IMR-90 (cell line): ENCODE data around the gene LPGAT1. TPM values are rescaled to one million over a fixed set of nuclear protein-coding genes. Genes with fewer than 3 reads are reported as not detected.
"Not testable (repeated sequence)": the region's sequence is repeated elsewhere in the genome, so short reads cannot be mapped to it uniquely, and the experiment has no call there.

Source experiments
- ATAC-seq: fragments of 200-7000 bp; cut with Tn5 transposase; 2 replicates; pipeline ENCODE4 v1.9.1; 2020; ENCODE audit warnings: low read depth, mild to moderate bottlenecking, moderate library complexity
- BruUV-seq: library from RNA; stranded (reverse); fragments of 400-500 nt; replicated peaks from 2 replicates; lab custom pipeline; 2021; lab: Mats Ljungman, UMichigan
- CTCF ChIA-PET: fragments of 300-600 bp; formaldehyde crosslinking; extraction: SDS; loops from one replicate; lab custom pipeline; 2021; ENCODE audit warnings: antibody characterized with exemption; lab: Yijun Ruan, JAX
- POLR2A ChIA-PET: fragments of 300-600 bp; sonication (Branson Sonifier 250); formaldehyde crosslinking; loops from one replicate; lab custom pipeline; 2022; ENCODE audit warnings: antibody characterized with exemption; ENCODE audit not compliant: unreplicated experiment; lab: Charles Lee
- DNase-seq: peaks from one replicate; pipeline ENCODE4 v3.0.0; 2013
- H2AFZ ChIP-seq: replicated peaks from 2 replicates; pipeline ENCODE3; 2013; ENCODE audit warnings: low read length, mild to moderate bottlenecking; ENCODE audit not compliant: poor library complexity
- H2AK5ac ChIP-seq: 2 replicates; pipeline ENCODE4 v1.6.1; 2013; ENCODE audit warnings: low read depth, low read length, inconsistent platforms
- H2AK9ac ChIP-seq: replicated peaks from 2 replicates; pipeline ENCODE3; 2013; ENCODE audit warnings: mild to moderate bottlenecking, low read depth, low read length, moderate library complexity; ENCODE audit not compliant: poor library complexity
- H2BK120ac ChIP-seq: 2 replicates; pipeline ENCODE4 v1.6.1; 2013; ENCODE audit warnings: low read depth, low read length, inconsistent platforms
- H2BK15ac ChIP-seq: 3 replicates; pipeline ENCODE4 v1.6.1; 2013; ENCODE audit warnings: low read depth, low read length, inconsistent platforms
- H2BK20ac ChIP-seq: 2 replicates; pipeline ENCODE4 v1.6.1; 2013; ENCODE audit warnings: low read depth, mild to moderate bottlenecking, inconsistent platforms, low read length, moderate library complexity
- H2BK5ac ChIP-seq: 2 replicates; pipeline ENCODE4 v1.6.1; 2013; ENCODE audit warnings: mild to moderate bottlenecking, low read depth, low read length, inconsistent platforms; ENCODE audit not compliant: poor library complexity, severe bottlenecking
- H3K14ac ChIP-seq: replicated peaks from 2 replicates; pipeline ENCODE4 v1.6.1; 2013; ENCODE audit warnings: low read depth, low read length, inconsistent platforms
- H3K18ac ChIP-seq: 2 replicates; pipeline ENCODE4 v1.6.1; 2013; ENCODE audit warnings: low read depth, low read length, control low read depth
- H3K23ac ChIP-seq: 2 replicates; pipeline ENCODE4 v1.6.1; 2013; ENCODE audit warnings: low read depth, low read length, inconsistent platforms
- H3K27ac ChIP-seq: 2 replicates; pipeline ENCODE4 v1.5.1; 2013; ENCODE audit warnings: mild to moderate bottlenecking, control low read depth, low read length; ENCODE audit not compliant: insufficient read depth
- H3K27me3 ChIP-seq: 2 replicates; pipeline ENCODE4 v1.6.1; 2013; ENCODE audit warnings: low read length; ENCODE audit not compliant: control insufficient read depth, insufficient read depth
- H3K36me3 ChIP-seq: 2 replicates; pipeline ENCODE4 v1.6.1; 2013; ENCODE audit warnings: low read length, mixed read lengths; ENCODE audit not compliant: control insufficient read depth, insufficient read depth
- H3K4ac ChIP-seq: 2 replicates; pipeline ENCODE4 v1.6.1; 2013; ENCODE audit warnings: low read depth, low read length, inconsistent platforms
- H3K4me1 ChIP-seq: 2 replicates; pipeline ENCODE4 v1.6.1; 2013; ENCODE audit warnings: low read length, mixed read lengths; ENCODE audit not compliant: control insufficient read depth, insufficient read depth
- H3K4me2 ChIP-seq: 2 replicates; pipeline ENCODE4 v1.6.1; 2013; ENCODE audit warnings: low read depth, mild to moderate bottlenecking, control low read depth, low read length, moderate library complexity
- H3K4me3 ChIP-seq: 2 replicates; pipeline ENCODE4 v1.5.1; 2013; ENCODE audit warnings: low read depth, mild to moderate bottlenecking, control low read depth, low read length, moderate library complexity; ENCODE audit not compliant: insufficient read depth
- H3K56ac ChIP-seq: 2 replicates; pipeline ENCODE4 v1.6.1; 2013; ENCODE audit warnings: low read length, inconsistent platforms; ENCODE audit not compliant: insufficient read depth; ENCODE audit errors: extremely low read depth
- H3K79me1 ChIP-seq, 2 experiments: 2 replicates each; pipeline ENCODE4 v1.6.1; 2013; ENCODE audit warnings: low read length in 2 of 2, inconsistent platforms in 1 of 2, low read depth in 1 of 2
- H3K9ac ChIP-seq: 2 replicates; pipeline ENCODE4 v1.6.1; 2013; ENCODE audit warnings: low read depth, low read length, control low read depth
- H3K9me1 ChIP-seq: 2 replicates; pipeline ENCODE4 v1.6.1; 2013; ENCODE audit warnings: low read length, inconsistent platforms; ENCODE audit not compliant: insufficient read depth
- H3K9me3 ChIP-seq: 2 replicates; pipeline ENCODE4 v1.6.1; 2013; ENCODE audit warnings: low read length; ENCODE audit not compliant: control insufficient read depth, insufficient read depth
- H4K20me1 ChIP-seq: 2 replicates; pipeline ENCODE4 v1.6.1; 2013; ENCODE audit warnings: low read length, inconsistent platforms; ENCODE audit not compliant: insufficient read depth
- H4K5ac ChIP-seq: 2 replicates; pipeline ENCODE4 v1.6.1; 2013; ENCODE audit warnings: mild to moderate bottlenecking, low read depth, low read length, control low read depth
- H4K8ac ChIP-seq, 2 experiments: 2 replicates each; pipeline ENCODE4 v1.6.1; 2013; ENCODE audit warnings: low read depth in 2 of 2, low read length in 2 of 2, control low read depth in 1 of 2, inconsistent platforms in 1 of 2
- H4K91ac ChIP-seq: 2 replicates; pipeline ENCODE4 v1.6.1; 2013; ENCODE audit warnings: low read depth, low read length, inconsistent platforms; ENCODE audit not compliant: insufficient read depth
- WGBS, 2 experiments: methylation state at CpG; one replicate each; pipeline versions ENCODE4 v1.1.5 to v1.1.7; 2013; ENCODE audit warnings: missing lambda C conversion rate in 2 of 2; ENCODE audit not compliant: insufficient read length in 1 of 2; ENCODE audit errors: extremely low coverage in 2 of 2; 5-methylcytosine and 5-hydroxymethylcytosine counted together
- dilution Hi-C: fragments of 300-500 bp; cut with HindIII; formaldehyde crosslinking; loops from one replicate; pipeline ENCODE4 v1.14.3; 2018; ENCODE audit warnings: low sequenced_read_pairs; ENCODE audit not compliant: unreplicated experiment
- in situ Hi-C: fragments of 300-500 bp; cut with MboI; formaldehyde crosslinking; loops from 3 replicates; pipeline ENCODE4 v1.14.3; 2019; ENCODE audit warnings: low sequenced_read_pairs, inconsistent platforms, mixed read lengths
- intact Hi-C: fragments of 100-400 bp; cut with micrococcal nuclease; formaldehyde crosslinking; loops from 2 replicates; pipeline ENCODE4 v1.10.0; 2022
- polyA plus RNA-seq, 3 experiments: library from polyadenylated mRNA; depleted of rRNA; stranded (reverse); fragments of >200 nt; gene quantifications; 2 replicates each; pipeline ENCODE4 v1.2.3, GENCODE V29; 2012; ENCODE audit warnings: low replicate concordance in 1 of 3
- total RNA-seq: library from RNA; depleted of rRNA; stranded (reverse); fragments of >200 nt; gene quantifications from 2 replicates; pipeline ENCODE4 v1.2.3, GENCODE V29; 2012
- TF ChIP-seq, protein P1 (sequence below): fragments of 150-350 bp; IDR thresholded peaks from 2 replicates; pipeline ENCODE4 v1.6.1; 2016; ENCODE audit warnings: low read depth, mild to moderate bottlenecking, low read length, moderate library complexity, borderline replicate concordance

LPGAT1 gene
- total and polyA plus RNA-seq, 2 of the 4 experiments (the other 2 are of a cell fraction) = 6.7 to 13.6 TPM

DNA sequence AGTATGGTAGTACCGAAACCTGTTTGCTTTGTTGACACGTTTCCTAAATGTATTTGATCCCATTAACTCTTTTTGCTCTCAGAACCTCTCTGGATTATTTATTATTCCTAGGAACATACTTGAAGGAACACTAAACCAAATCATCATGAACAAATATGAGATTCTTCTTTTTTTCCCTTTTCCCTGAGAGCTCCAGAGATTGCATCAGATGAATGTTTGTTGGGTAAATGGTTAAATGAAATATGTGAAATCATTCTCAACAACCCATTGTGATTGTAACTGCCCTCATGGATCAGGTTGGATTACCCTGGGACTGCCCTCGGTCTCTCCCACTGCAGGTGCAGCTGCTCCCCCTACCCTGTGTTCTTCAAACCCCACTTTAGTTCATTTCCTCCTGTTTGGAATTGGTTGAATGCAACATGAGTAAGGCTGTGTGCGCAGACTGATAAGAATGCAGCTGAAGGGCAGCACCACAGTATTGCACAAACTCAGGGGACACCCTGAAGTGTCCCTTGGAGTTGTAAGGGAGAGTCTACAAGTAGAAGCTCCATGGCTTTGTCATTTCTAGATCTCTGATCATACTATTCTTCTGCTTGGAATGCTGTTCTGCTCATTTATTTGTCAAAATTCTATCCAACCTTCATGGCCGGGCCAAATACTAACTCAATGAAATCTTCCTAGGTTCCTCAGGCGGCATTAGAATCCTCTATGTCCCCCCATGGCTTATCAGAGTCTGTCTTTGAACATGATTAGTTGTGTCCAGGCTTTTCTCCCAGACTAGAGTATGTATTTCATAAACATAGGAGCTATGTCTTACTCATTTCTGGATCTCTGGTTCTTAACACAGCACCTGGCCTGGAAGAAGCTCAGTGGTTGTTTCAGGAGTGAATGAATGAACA lies 108.0 kb downstream of the LPGAT1 start (continued):
- TF ChIP-seq, protein P1, sequence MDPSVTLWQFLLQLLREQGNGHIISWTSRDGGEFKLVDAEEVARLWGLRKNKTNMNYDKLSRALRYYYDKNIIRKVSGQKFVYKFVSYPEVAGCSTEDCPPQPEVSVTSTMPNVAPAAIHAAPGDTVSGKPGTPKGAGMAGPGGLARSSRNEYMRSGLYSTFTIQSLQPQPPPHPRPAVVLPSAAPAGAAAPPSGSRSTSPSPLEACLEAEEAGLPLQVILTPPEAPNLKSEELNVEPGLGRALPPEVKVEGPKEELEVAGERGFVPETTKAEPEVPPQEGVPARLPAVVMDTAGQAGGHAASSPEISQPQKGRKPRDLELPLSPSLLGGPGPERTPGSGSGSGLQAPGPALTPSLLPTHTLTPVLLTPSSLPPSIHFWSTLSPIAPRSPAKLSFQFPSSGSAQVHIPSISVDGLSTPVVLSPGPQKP = no peak

GRCh38 chr1:211716555-211716954 lies 114.0 kb downstream of the LPGAT1 start:
- H2AK9ac ChIP-seq, H3K4ac ChIP-seq, H3K18ac ChIP-seq, H3K4me3 ChIP-seq, H3K14ac ChIP-seq, H3K56ac ChIP-seq, BruUV-seq, DNase-seq, H2BK20ac ChIP-seq, dilution Hi-C loops, H2BK15ac ChIP-seq, H3K9ac ChIP-seq, H3K23ac ChIP-seq, POLR2A ChIA-PET, H2BK5ac ChIP-seq, H3K4me1 ChIP-seq, H3K79me1 ChIP-seq, H2AFZ ChIP-seq, H3K4me2 ChIP-seq, in situ Hi-C loops, H3K9me3 ChIP-seq, intact Hi-C loops, H3K9me1 ChIP-seq, H3K27ac ChIP-seq, CTCF ChIA-PET, H2BK120ac ChIP-seq, H4K5ac ChIP-seq, H3K27me3 ChIP-seq, H3K36me3 ChIP-seq, H2AK5ac ChIP-seq, H4K8ac ChIP-seq, H4K20me1 ChIP-seq, H4K91ac ChIP-seq, ATAC-seq: not testable (repeated sequence)
- no CpG with 5 or more reads among the region's 4 CpGs for WGBS, 2 experiments
